SK-N-SH (cell line): ENCODE data around the gene TMEM117. TPM values are rescaled to one million over a fixed set of nuclear protein-coding genes. Genes with fewer than 3 reads are reported as not detected.

Source experiments
- CTCF ChIA-PET: fragments of 300-600, 350-600 bp; formaldehyde crosslinking; extraction: SDS; loops from one replicate; lab custom pipeline; 2021; lab: Yijun Ruan, JAX
- POLR2A ChIA-PET: fragments of 350-600 bp; sonication (Branson Sonifier 250); formaldehyde crosslinking; extraction: SDS; loops from one replicate; lab custom pipeline; 2020; ENCODE audit warnings: antibody characterized with exemption, inconsistent platforms; lab: Yijun Ruan, JAX
- DNase-seq: peaks from one replicate; pipeline ENCODE4 v3.0.0; 2012
- H2AFZ ChIP-seq: fragments of 200-600 bp; sonication (generic); 2 replicates; pipeline ENCODE4 v1.8.1; 2016; ENCODE audit warnings: antibody characterized with exemption, mild to moderate bottlenecking, low read depth
- H3F3A ChIP-seq: fragments of 200-600 bp; sonication (generic); replicated peaks from 2 replicates; pipeline ENCODE3; 2016; ENCODE audit warnings: antibody characterized with exemption, mild to moderate bottlenecking; ENCODE audit not compliant: insufficient read depth
- H3K27ac ChIP-seq, 2 experiments: fragments of 200-500 bp in 1 of 2; fragments of 200-600 bp in 1 of 2; sonication (Bioruptor generic) in 1 of 2; sonication (generic), shearing (Covaris generic) in 1 of 2; 2 replicates each; pipeline versions ENCODE4 v1.5.1 to v1.6.1; 2014 to 2016; ENCODE audit warnings: low read depth in 2 of 2, inconsistent platforms in 1 of 2, low read length in 1 of 2, mild to moderate bottlenecking in 1 of 2, mixed read lengths in 1 of 2
- H3K27me3 ChIP-seq: fragments of 200-600 bp; sonication (generic), shearing (Covaris generic); 2 replicates; pipeline ENCODE4 v1.6.1; 2016; ENCODE audit warnings: mixed run types; ENCODE audit not compliant: insufficient read depth
- H3K36me3 ChIP-seq, 2 experiments: fragments of 200-500 bp in 1 of 2; fragments of 200-600 bp in 1 of 2; sonication (Bioruptor generic) in 1 of 2; sonication (generic) in 1 of 2; replicated peaks in 1 of 2; 2 replicates each; pipeline versions ENCODE3 to v1.5.1; 2014 to 2016; ENCODE audit warnings: low read length in 1 of 2, mild to moderate bottlenecking in 1 of 2; ENCODE audit not compliant: insufficient read depth in 2 of 2, control insufficient read depth in 1 of 2
- H3K4me1 ChIP-seq, 2 experiments: fragments of 200-500 bp in 1 of 2; fragments of 200-600 bp in 1 of 2; sonication (Bioruptor generic) in 1 of 2; sonication (generic), shearing (Covaris generic) in 1 of 2; 2 replicates each; pipeline versions ENCODE4 v1.5.1 to v1.6.1; 2014 to 2016; ENCODE audit warnings: low read depth in 1 of 2, low read length in 1 of 2, mixed run types in 1 of 2; ENCODE audit not compliant: insufficient read depth in 2 of 2, control insufficient read depth in 1 of 2
- H3K4me2 ChIP-seq: fragments of 200-600 bp; sonication (generic), shearing (Covaris generic); 2 replicates; pipeline ENCODE4 v1.6.1; 2017; ENCODE audit warnings: mixed run types
- H3K4me3 ChIP-seq, 2 experiments: fragments of 200-500 bp in 1 of 2; fragments of 200-600 bp in 1 of 2; sonication (Bioruptor generic) in 1 of 2; sonication (generic), shearing (Covaris generic) in 1 of 2; 2 replicates each; pipeline versions ENCODE4 v1.5.1 to v1.8.1; 2014 to 2016; ENCODE audit warnings: low read depth in 2 of 2, inconsistent platforms in 1 of 2, low read length in 1 of 2, mild to moderate bottlenecking in 1 of 2, mixed read lengths in 1 of 2, moderate library complexity in 1 of 2
- H3K79me2 ChIP-seq: fragments of 200-600 bp; sonication (generic); 2 replicates; pipeline ENCODE4 v1.8.1; 2017; ENCODE audit warnings: mild to moderate bottlenecking; ENCODE audit not compliant: insufficient read depth
- H3K9ac ChIP-seq: fragments of 200-600 bp; sonication (generic); 2 replicates; pipeline ENCODE4 v1.6.1; 2017; ENCODE audit warnings: mixed run types
- H3K9me2 ChIP-seq: fragments of 200-600 bp; sonication (generic); 2 replicates; pipeline ENCODE4 v1.6.1; 2017; ENCODE audit warnings: mixed run types
- H3K9me3 ChIP-seq: fragments of 200-600 bp; sonication (generic); 2 replicates; pipeline ENCODE4 v1.6.1; 2017; ENCODE audit warnings: mixed run types, mild to moderate bottlenecking, moderate library complexity
- H4K20me1 ChIP-seq: fragments of 200-600 bp; sonication (generic); 2 replicates; pipeline ENCODE4 v1.6.1; 2017; ENCODE audit warnings: mild to moderate bottlenecking, mixed run types; ENCODE audit not compliant: insufficient read depth
- CHD2 ChIP-seq: fragments of 150-350 bp; IDR thresholded peaks from 2 replicates; pipeline ENCODE4 v1.6.1; 2018; ENCODE audit warnings: low read length; ENCODE audit not compliant: partially characterized antibody
- CTCF ChIP-seq: fragments of 200-600 bp; sonication (generic); IDR thresholded peaks from 2 replicates; pipeline ENCODE4 v1.6.1; 2017; ENCODE audit warnings: antibody characterized with exemption, mild to moderate bottlenecking, moderate library complexity
- ELF1 ChIP-seq: IDR thresholded peaks from 2 replicates; pipeline ENCODE4 v1.4.0; 2012
- EZH2phosphoT487 ChIP-seq: fragments of 200-600 bp; sonication (generic); IDR thresholded peaks from 2 replicates; pipeline ENCODE4 v1.6.1; 2017; ENCODE audit warnings: low read depth, mixed run types, mild to moderate bottlenecking, antibody characterized with exemption, moderate library complexity, borderline replicate concordance
- FOSL2 ChIP-seq: IDR thresholded peaks from 2 replicates; pipeline ENCODE4 v1.4.0; 2012; ENCODE audit warnings: low read depth, mild to moderate bottlenecking, moderate library complexity, borderline replicate concordance
- FOXM1 ChIP-seq: IDR thresholded peaks from 2 replicates; pipeline ENCODE4 v1.4.0; 2012; ENCODE audit warnings: low read depth, mild to moderate bottlenecking
- GABPA ChIP-seq: IDR thresholded peaks from 2 replicates; pipeline ENCODE4 v1.4.0; 2012; ENCODE audit warnings: low read depth, mild to moderate bottlenecking
- GATA2 ChIP-seq: sonication (generic); formaldehyde crosslinking; IDR thresholded peaks from 2 replicates; pipeline ENCODE4 v1.5.0; 2020; ENCODE audit warnings: mild to moderate bottlenecking, missing genetic modification reagents
- RCOR1 ChIP-seq: fragments of 150-350 bp; IDR thresholded peaks from 2 replicates; pipeline ENCODE4 v1.6.1; 2017; ENCODE audit warnings: antibody characterized with exemption, low read length
- RXRA ChIP-seq: IDR thresholded peaks from 2 replicates; pipeline ENCODE4 v1.4.0; 2012; ENCODE audit warnings: low read depth, mild to moderate bottlenecking, borderline replicate concordance
- TAF1 ChIP-seq: IDR thresholded peaks from 2 replicates; pipeline ENCODE4 v1.6.1; 2012; ENCODE audit warnings: low read depth, mild to moderate bottlenecking, low read length, moderate library complexity, borderline replicate concordance
- TCF12 ChIP-seq: IDR thresholded peaks from 2 replicates; pipeline ENCODE4 v1.4.0; 2012
- TEAD4 ChIP-seq: IDR thresholded peaks from 2 replicates; pipeline ENCODE4 v1.4.0; 2012; ENCODE audit warnings: mild to moderate bottlenecking, borderline replicate concordance; ENCODE audit not compliant: insufficient read depth
- YY1 ChIP-seq: IDR thresholded peaks from 2 replicates; pipeline ENCODE4 v1.4.0; 2012; ENCODE audit warnings: low read depth, mild to moderate bottlenecking
- WGBS: methylation state at CpG from one replicate; pipeline ENCODE4 v1.1.6; 2017; ENCODE audit warnings: low lambda C conversion rate; 5-methylcytosine and 5-hydroxymethylcytosine counted together
- polyA plus RNA-seq, 3 experiments: library from polyadenylated mRNA; depleted of rRNA; stranded (reverse); fragments of >200 nt; gene quantifications; 2 replicates each; pipeline ENCODE4 v1.2.3, GENCODE V29; 2012
- TF ChIP-seq, protein P1 (sequence below): IDR thresholded peaks from 2 replicates; pipeline ENCODE4 v1.4.0; 2012; ENCODE audit warnings: low read depth, borderline replicate concordance
- TF ChIP-seq, protein P2 (sequence below): IDR thresholded peaks from 2 replicates; pipeline ENCODE4 v1.6.1; 2012; ENCODE audit warnings: mild to moderate bottlenecking, low read depth, low read length, moderate library complexity

The TMEM117 gene
- polyA plus RNA-seq, 1 of the 3 experiments (the other 2 are of a cell fraction) = 0.81 TPM

DNA sequence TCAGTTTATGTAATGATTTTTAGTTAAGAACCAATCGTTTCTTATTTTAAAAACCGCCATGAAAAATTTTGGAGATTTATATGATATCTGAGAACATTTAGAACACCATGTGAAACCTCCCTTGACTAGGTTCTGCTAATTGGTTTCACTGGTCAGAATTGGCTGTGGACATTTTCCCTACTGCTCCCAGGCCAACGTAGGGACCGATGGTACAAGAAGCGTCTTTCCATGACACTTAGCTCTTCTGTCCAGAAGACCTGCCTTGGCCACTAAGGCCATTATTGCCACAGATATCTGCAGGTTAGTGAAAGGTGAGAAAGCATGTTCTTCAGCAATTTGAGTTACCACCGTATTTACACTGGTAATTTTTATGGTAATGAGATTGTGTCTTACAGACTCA, 424.0 kb downstream of the TMEM117 start:
- POLR2A ChIA-PET = no interaction called here

GRCh38 chr12:44260581-44260980, 424.7 kb downstream of the TMEM117 start:
- no peak for TF ChIP-seq RCOR1
- Histone ChIP-seq H3K36me3 (no peaks in the 10 kb centered on the region), H3K27me3 (no peaks in the 10 kb centered on the region), H4K20me1 (no peaks in the 10 kb centered on the region), H3K9me2 (no peaks in the 10 kb centered on the region), H2AFZ (no peak overlapping the region), H3F3A (no peaks in the 10 kb centered on the region), H3K9ac (no peak overlapping the region), H3K4me1 (no peaks in the 10 kb centered on the region), H3K4me2 (no peak overlapping the region), H3K27ac (no peak overlapping the region), H3K79me2 (no peaks in the 10 kb centered on the region), H3K4me3 (no peak overlapping the region), H3K9me3 (no peaks in the 10 kb centered on the region)
- ChIA-PET CTCF (interaction anchor here (1.5 to 1.8 kb wide), 3 partner anchors 7 to 688 kb away, joined by 5 to 7 read pairs (median 6); no protein-coding TSS in a partner anchor), POLR2A (no interaction called here)
- DNase-seq = no peak
- WGBS = 75% methylated on average over 1 of the region's 1 CpG

More for the DNA sequence above, 424.0 kb downstream of the TMEM117 start:
- Histone ChIP-seq H3K79me2 (no peaks in the 10 kb centered on the region), H3K9me3 (no peaks in the 10 kb centered on the region), H3K36me3 (no peaks in the 10 kb centered on the region), H2AFZ (no peak overlapping the region), H3K9ac (no peak overlapping the region), H3F3A (no peaks in the 10 kb centered on the region), H3K4me2 (no peak overlapping the region), H3K27me3 (no peaks in the 10 kb centered on the region), H3K9me2 (no peaks in the 10 kb centered on the region), H4K20me1 (no peaks in the 10 kb centered on the region), H3K4me1 (no peaks in the 10 kb centered on the region), H3K27ac (no peak overlapping the region), H3K4me3 (no peak overlapping the region)
- no peak for TF ChIP-seq TEAD4
- TF ChIP-seq CHD2 = no peak
- TF ChIP-seq, protein P1, sequence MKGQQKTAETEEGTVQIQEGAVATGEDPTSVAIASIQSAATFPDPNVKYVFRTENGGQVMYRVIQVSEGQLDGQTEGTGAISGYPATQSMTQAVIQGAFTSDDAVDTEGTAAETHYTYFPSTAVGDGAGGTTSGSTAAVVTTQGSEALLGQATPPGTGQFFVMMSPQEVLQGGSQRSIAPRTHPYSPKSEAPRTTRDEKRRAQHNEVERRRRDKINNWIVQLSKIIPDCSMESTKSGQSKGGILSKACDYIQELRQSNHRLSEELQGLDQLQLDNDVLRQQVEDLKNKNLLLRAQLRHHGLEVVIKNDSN = no peak
- CTCF ChIA-PET = interaction anchor here (1.5 to 1.8 kb wide), 2 partner anchors 10 to 689 kb away, joined by 6 to 7 read pairs; no protein-coding TSS in a partner anchor
- DNase-seq = no peak
- WGBS = 71% methylated on average over 6 of the region's 6 CpGs

- H3K9me2 ChIP-seq = no peaks in the 10 kb centered on the region
- no peak overlapping the region for H2AFZ ChIP-seq
- ChIA-PET CTCF (no interaction called here), POLR2A (no interaction called here)
- no peaks in the 10 kb centered on the region for H3K36me3 ChIP-seq
- H3K4me3 ChIP-seq = no peak overlapping the region
- 11% methylated on average over 3 of the region's 3 CpGs for WGBS
- H3F3A ChIP-seq = no peaks in the 10 kb centered on the region
- H3K9me3 ChIP-seq = no peaks in the 10 kb centered on the region
- no peaks in the 10 kb centered on the region; a peak in 2 of 4 replicates for H3K4me1 ChIP-seq
- no peaks in the 10 kb centered on the region for H3K27me3 ChIP-seq
- no peak overlapping the region for H3K27ac ChIP-seq
- DNase-seq = no peak
- H3K79me2 ChIP-seq = no peaks in the 10 kb centered on the region
- no peak overlapping the region for H3K9ac ChIP-seq
- no peaks in the 10 kb centered on the region for H4K20me1 ChIP-seq
- no peak overlapping the region for H3K4me2 ChIP-seq
- TF ChIP-seq YY1 (no peak), GATA2 (CRISPR knock-in tag) (no peak), RXRA (no peak), ELF1 (no peak), GABPA (no peak), TCF12 (no peak), TAF1 (no peak), FOSL2 (no peak), EZH2phosphoT487 (no peak), CTCF (no peak), FOXM1 (no peak)
- TF ChIP-seq, protein P2, sequence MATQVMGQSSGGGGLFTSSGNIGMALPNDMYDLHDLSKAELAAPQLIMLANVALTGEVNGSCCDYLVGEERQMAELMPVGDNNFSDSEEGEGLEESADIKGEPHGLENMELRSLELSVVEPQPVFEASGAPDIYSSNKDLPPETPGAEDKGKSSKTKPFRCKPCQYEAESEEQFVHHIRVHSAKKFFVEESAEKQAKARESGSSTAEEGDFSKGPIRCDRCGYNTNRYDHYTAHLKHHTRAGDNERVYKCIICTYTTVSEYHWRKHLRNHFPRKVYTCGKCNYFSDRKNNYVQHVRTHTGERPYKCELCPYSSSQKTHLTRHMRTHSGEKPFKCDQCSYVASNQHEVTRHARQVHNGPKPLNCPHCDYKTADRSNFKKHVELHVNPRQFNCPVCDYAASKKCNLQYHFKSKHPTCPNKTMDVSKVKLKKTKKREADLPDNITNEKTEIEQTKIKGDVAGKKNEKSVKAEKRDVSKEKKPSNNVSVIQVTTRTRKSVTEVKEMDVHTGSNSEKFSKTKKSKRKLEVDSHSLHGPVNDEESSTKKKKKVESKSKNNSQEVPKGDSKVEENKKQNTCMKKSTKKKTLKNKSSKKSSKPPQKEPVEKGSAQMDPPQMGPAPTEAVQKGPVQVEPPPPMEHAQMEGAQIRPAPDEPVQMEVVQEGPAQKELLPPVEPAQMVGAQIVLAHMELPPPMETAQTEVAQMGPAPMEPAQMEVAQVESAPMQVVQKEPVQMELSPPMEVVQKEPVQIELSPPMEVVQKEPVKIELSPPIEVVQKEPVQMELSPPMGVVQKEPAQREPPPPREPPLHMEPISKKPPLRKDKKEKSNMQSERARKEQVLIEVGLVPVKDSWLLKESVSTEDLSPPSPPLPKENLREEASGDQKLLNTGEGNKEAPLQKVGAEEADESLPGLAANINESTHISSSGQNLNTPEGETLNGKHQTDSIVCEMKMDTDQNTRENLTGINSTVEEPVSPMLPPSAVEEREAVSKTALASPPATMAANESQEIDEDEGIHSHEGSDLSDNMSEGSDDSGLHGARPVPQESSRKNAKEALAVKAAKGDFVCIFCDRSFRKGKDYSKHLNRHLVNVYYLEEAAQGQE = no peak
Observed at GRCh38 chr12:44285321-44285960, 449.6 kb downstream of the TMEM117 start.
